LoVo (cell line): ENCODE data around the gene TMEM132D.

Experiments
- DNase-seq: peaks from one replicate; pipeline ENCODE4 v3.0.0-alpha.2; 2016; ENCODE audit warnings: low spot score

Gene TMEM132D

GRCh38 chr12:129825316-129825715, 78.5 kb downstream of the TMEM132D start:
- DNase-seq = no peak

GRCh38 chr12:129821964-129822363, 81.9 kb downstream of the TMEM132D start:
- no peak for DNase-seq

- no peak for DNase-seq
Measured at GRCh38 chr12:129819391-129819790, 84.4 kb downstream of the TMEM132D start.

GRCh38 chr12:129815846-129816245, 88.0 kb downstream of the TMEM132D start:
- DNase-seq = no peak

GRCh38 chr12:129811963-129812362, 91.9 kb downstream of the TMEM132D start:
- no peak for DNase-seq

- no peak for DNase-seq
Measured at GRCh38 chr12:129807136-129807535, 96.7 kb downstream of the TMEM132D start.

GRCh38 chr12:129791396-129791795, 112.4 kb downstream of the TMEM132D start:
- no peak for DNase-seq

GRCh38 chr12:129790930-129791329, 112.9 kb downstream of the TMEM132D start:
- no peak for DNase-seq

- DNase-seq = no peak
Measured at GRCh38 chr12:129790331-129790730, 113.5 kb downstream of the TMEM132D start.

GRCh38 chr12:129789921-129790320, 113.9 kb downstream of the TMEM132D start:
- DNase-seq = no peak

GRCh38 chr12:129788506-129789084, 115.2 kb downstream of the TMEM132D start:
- DNase-seq = no peak

GRCh38 chr12:129779989-129780388, 123.8 kb downstream of the TMEM132D start:
- DNase-seq = no peak

- DNase-seq = no peak
Measured at GRCh38 chr12:129779033-129779432, 124.8 kb downstream of the TMEM132D start.

- DNase-seq = no peak
Measured at GRCh38 chr12:129776977-129777667, 126.7 kb downstream of the TMEM132D start.

- no peak for DNase-seq
Measured at GRCh38 chr12:129772501-129773493, 131.0 kb downstream of the TMEM132D start.

- DNase-seq = no peak
Measured at GRCh38 chr12:129771238-129771637, 132.6 kb downstream of the TMEM132D start.

GRCh38 chr12:129765719-129766118, 138.1 kb downstream of the TMEM132D start:
- no peak for DNase-seq

GRCh38 chr12:129762436-129762835, 141.4 kb downstream of the TMEM132D start:
- DNase-seq = no peak

GRCh38 chr12:129753586-129753985, 150.2 kb downstream of the TMEM132D start:
- no peak for DNase-seq

GRCh38 chr12:129750421-129750820, 153.4 kb downstream of the TMEM132D start:
- DNase-seq = no peak

- no peak for DNase-seq
Measured at GRCh38 chr12:129746318-129746717, 157.5 kb downstream of the TMEM132D start.

- DNase-seq = no peak
Measured at GRCh38 chr12:129729170-129729569, 174.7 kb downstream of the TMEM132D start.

- DNase-seq = no peak
Measured at GRCh38 chr12:129727100-129727499, 176.7 kb downstream of the TMEM132D start.
